Fibroblast of peridontal ligament (primary cell): ENCODE measurements around the gene TUBB4A.
"Not testable (repeated sequence)": the region's sequence is repeated elsewhere in the genome, so short reads cannot be mapped to it uniquely, and the experiment has no call there.

Experiments
- DNase-seq: peaks from one replicate; pipeline ENCODE4 v3.0.0-alpha.2; 2010; ENCODE audit errors: extremely low read depth

Gene TUBB4A

GRCh38 chr19:6501740-6502648, at the start of gene TUBB4A:
Gene TUBB4A, minus strand, starts transcription at chr19:6502309. Its CDS starts 97 bp downstream, at chr19:6502212.
- no peak for DNase-seq

DNA sequence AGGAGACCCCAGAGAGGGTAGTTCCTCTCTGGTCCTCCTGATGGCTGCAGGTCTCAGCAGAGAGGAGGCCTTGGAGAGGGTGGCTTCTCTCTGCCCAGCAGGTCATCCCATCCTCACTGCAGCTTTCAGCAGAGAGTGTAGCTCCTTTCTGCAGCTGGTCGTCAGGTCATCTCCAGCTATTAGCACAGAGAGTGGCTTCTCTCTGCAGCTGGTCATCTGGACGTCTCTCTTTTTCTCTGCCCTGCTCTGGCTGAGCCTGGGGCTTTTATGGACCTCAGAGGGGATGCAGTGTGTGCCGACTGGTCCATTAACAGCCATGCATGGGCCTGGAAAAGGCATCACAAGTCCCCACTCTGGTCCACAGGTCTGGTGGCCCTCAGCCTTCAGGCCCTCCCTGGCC, 49.0 kb upstream of the TUBB4A start:
- no peak for DNase-seq

DNA sequence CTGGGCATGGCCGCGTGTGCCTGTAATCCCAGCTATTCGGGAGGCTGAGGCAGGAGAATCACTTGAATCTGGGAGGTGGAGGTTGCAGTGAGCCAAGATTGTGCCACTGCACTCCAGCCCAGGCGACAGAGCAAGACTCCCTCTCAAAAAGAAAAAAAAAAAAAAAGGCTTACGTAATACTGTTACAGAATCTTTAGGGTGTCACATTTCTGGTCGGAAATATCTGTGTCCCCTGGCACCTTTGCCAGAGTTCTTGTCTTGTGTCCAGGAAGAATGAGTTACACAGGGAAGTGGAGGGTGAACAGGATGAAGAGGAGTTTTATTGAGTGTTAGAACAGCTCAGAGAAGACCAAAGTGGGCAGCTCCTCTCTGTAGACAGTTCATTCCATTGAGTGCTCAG, 48.6 kb upstream of the TUBB4A start:
- DNase-seq, result not testable (repeated sequence)

DNA sequence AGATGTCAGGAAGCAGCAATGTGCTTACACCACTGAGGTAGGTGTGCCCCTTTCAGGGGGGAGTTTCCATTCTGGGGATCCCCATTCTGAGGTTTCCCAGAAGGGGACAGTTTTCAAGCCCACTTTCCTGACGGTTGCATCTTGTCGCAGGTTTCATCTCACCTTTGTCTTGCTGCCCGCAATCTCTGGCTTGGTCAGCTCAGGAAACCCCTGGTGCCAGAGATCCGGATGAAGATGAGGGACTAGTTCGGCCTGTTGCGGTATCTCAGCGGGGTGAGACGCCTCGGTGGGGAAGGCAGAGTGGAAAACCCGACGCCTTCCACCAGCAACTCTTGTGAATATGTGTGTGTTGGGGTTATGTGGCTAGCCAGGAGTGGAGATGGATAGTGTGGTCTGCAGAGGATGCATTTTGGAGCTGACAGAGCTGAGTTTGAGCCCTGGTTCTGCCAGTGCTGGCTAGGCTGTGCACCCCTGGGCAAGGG, 41.8 kb upstream of the TUBB4A start:
- DNase-seq, result no peak

- no peak for DNase-seq
Observed at GRCh38 chr19:6540918-6541689, 39.0 kb upstream of the TUBB4A start.

DNA sequence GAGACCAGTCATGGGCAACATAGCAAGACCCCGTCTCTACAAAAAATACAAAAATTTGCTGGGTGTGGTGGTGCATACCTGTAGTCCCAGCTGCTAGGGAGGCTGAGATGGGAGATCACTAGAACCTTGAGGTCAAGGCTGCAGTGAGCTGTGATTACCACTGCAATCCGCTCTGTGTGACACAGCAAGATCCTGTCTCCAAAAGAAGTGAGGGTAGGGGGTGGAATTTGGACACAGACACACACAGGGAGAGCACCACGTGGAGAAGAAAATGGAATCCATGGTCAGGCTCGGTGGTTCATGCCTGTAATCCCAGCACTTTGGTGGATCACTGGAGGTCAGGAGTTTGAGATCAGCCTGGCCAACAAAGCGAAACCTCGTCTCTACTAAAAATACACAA, 37.4 kb upstream of the TUBB4A start:
- DNase-seq, result no peak

DNA sequence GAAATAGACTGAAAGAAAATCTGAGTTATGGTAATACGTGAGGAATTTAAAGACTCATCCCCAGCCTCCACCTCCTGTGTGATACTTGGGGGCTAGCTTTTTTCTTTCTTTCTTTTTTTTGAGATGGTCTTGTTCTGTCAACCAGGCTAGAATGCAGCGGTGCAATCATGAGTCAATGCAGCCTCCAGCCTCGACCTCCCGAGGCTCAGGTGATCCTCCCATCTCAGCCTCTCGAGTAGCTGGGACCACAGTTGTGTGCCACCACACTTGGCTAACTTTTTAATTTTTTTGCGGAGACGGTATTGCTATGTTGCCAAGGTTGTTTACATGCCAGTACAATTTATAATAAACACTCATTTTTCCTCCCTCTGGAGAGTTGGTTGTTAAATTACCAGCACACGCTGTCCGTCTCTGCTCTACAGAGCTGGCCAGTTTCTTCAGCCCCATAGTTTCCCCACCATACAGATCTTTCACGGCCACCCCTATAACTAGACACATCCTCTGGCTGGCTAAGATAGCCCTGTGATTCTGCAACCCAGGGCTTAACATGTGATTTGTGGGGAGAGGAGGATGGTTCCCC, 33.5 kb upstream of the TUBB4A start:
- DNase-seq, result no peak

- DNase-seq, result no peak
Observed at GRCh38 chr19:6534451-6535093, 32.5 kb upstream of the TUBB4A start.

DNA sequence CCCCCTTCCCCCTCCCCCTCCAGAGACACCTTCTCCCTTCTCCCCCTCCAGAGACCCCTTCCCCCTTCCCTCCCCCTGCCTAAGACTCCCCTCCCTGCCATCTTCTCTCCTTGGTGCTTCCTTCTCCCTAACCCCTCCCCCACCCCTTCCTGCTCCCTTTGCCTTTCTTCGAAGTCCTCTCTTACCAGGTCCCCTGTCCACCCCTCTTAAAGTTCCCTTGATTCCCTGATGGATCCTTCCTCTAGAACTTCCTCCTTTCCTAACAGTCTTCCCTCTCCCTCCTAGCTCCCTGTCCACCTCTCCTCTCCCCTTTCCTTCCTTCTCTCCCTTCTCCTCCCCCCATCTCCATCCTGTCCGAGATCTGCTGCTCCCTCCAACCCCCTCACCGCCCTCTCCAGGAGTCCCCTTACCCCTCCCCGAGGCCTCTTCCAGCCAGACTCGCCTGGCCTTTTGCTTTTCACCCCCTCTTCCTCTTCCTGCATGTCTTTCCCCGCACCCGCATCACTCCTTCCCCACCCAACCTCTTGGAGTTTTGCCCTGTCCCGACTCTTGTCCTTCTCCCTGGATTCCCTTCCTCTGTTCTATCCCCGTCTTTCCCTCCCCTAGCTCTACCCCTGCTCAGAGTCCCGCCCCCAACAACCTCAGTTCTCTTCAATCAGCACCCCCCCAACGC, 31.8 kb upstream of the TUBB4A start:
- no peak for DNase-seq

GRCh38 chr19:6533000-6533328, 30.9 kb upstream of the TUBB4A start:
- no peak for DNase-seq

- no peak for DNase-seq
Observed at GRCh38 chr19:6532244-6532999, 30.3 kb upstream of the TUBB4A start.

DNA sequence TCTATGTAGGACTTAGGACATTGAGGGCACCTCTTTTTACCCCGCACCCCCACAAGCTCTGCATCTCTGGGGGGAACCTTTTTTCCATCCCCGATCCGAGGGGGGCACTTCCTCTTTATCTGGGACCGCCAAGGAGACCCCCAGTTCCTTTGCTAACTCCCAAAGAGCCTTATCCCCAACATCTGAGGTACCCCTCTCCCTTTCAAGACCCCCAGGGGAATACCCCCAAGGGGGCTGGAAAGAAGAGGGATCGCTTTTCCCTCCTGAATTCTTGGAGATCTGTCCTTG, 29.8 kb upstream of the TUBB4A start:
- DNase-seq, result no peak

DNA sequence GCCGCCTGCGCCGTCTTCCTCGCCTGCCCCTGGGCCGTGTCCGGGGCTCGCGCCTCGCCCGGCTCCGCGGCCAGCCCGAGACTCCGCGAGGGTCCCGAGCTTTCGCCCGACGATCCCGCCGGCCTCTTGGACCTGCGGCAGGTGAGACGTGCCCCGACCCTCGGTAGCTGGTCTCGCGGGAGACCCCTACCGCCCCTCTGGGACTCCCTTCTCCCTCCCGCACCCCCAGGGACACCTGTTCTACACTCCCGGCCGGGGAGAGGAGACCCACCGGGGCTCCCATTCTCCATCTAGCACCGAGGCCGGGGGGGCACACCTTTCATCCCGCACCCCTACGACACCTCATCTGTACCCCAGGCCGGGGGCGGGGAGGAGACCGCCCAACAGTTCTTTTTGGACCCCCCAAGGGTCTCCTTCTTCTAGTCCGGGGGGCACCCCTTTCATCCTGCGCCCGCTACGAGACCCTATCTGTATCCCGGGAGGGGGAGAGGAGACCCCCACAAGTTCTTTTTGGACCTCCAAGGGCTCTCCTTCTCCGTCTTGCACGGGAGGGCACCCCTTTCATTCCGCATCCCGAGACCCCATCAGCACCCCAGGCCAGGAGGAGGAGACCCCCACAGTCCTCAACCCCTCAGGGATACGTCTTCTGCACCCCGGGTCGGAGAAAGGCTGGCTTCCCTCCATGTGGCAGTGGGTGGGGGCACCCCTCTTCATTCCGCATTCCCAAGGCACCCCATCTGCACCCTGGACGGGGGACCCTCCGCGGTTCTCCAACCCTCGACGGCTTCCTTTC, 29.2 kb upstream of the TUBB4A start:
- DNase-seq, result no peak

DNA sequence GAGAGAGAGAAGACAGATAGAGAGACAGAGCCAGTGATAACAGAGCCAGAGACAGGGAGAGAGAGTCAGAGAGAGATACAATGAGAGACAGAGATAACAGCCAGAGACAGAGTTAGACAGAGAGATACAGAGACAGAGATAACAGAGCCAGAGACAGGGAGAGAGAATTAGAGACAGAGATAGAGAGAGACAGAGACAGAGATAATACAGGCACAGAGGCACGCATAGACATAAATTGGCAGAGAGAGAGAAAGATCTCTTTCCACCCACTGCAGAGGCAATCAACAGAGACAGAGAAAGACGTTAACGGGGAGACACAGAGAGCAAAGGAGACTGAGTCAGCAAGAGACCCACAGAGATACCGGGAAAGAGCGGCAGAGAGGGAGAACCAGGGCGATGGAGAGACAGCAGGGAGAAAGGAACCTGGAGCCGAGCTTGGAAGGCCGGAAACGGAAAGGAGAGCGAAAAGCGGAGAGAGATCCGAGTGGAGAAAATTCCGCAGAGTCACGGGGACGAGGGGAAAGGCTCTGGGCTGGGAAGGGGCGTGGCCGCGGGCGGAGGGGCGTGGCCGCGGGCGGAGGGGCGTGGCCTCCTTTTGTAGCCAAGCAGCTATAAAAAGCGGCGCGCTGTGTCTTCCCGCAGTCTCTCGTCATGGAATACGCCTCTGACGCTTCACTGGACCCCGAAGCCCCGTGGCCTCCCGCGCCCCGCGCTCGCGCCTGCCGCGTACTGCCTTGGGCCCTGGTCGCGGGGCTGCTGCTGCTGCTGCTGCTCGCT, 28.5 kb upstream of the TUBB4A start, which contains the start of gene TNFSF9:
Gene TNFSF9 (plus strand): TSS at position 641 of the 777 bp plus-strand sequence. CDS start 11 bp downstream, at position 652.
- peak; percentile 61 for DNase-seq

DNA sequence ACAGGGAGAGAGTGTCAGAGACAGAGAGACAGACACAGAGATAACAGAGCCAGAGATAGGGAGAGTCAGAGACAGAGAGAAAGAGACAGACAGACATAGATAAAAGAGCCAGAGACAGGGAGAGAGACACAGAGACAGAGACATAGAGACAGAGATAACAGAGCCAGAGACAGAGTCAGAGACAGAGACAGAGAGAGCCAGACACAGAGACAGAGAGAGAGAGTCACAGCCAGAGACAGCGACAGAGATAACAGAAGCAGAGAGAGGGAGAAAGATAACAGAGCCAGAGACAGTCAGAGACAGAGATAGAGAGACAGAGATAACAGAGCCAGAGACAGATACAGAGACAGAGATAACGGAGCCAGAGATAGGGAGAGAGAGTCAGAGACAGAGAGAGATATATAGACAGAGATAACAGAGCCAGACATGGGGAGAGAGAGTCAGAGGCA, 27.9 kb upstream of the TUBB4A start:
- DNase-seq, result no peak

DNA sequence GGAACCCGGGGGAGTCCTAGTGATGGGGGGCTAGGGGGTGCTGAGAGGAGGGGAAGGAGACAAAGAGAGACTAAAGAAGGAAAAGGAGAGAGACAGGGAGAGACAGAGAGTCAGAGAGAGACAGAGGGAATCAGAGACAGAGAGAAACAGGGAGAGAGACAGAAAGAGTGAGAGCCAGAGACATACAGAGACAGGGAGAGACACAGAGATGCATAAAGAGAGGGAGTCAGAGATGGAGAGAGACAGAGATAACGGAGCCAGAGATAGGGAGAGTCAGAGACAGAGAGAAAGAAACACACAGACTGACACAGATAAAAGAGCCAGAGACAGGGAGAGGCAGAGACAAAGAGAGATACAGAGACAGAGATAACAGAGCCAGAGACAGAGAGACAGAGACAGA, 27.2 kb upstream of the TUBB4A start:
- no peak for DNase-seq

DNA sequence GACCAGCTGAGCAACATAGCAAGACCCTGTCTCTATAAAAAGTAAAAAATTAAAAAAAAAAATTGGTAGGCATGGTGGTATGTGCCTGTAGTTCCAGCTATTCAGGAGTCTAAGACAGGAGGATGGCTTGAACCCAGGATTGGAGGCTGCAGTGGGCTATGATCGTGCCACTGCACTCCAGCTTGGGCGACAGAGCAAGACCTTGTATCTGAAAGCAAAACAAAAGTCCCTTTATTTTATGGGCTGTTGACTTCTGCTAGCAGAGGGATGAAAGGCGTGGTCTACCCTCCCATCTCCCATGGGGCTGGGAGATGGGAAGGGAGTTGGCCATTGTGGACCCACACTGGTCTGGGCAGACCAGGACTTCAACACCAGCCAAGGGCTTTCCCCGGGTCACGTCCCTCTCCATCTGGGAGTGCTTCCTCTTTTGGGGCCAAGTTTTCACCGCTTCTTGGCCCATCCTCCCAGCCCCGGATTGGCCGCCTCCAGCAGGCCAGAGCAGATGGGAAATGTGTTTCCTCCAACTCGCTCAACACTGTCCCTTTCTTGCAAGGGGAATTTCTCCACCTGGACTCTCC, 26.5 kb upstream of the TUBB4A start:
- no peak for DNase-seq

- no peak for DNase-seq
Observed at GRCh38 chr19:6527893-6528543, 25.9 kb upstream of the TUBB4A start.
